GM18508 (cell line): ENCODE data around the gene TMPRSS2.

Source experiments
- ATAC-seq: cut with Tn5 transposase; IDR thresholded peaks from one replicate; pipeline ENCODE4 v1.9.1; 2021; ENCODE audit warnings: moderate number of reproducible peaks; ENCODE audit not compliant: insufficient read depth, unreplicated experiment

The TMPRSS2 gene

GRCh38 chr21:41483973-41484372 is 24.0 kb downstream of the TMPRSS2 start:
- no peak for ATAC-seq

- no peak for ATAC-seq
Measured at GRCh38 chr21:41483415-41483814, 24.5 kb downstream of the TMPRSS2 start.

GRCh38 chr21:41482980-41483379 is 25.0 kb downstream of the TMPRSS2 start:
- ATAC-seq = no peak

DNA sequence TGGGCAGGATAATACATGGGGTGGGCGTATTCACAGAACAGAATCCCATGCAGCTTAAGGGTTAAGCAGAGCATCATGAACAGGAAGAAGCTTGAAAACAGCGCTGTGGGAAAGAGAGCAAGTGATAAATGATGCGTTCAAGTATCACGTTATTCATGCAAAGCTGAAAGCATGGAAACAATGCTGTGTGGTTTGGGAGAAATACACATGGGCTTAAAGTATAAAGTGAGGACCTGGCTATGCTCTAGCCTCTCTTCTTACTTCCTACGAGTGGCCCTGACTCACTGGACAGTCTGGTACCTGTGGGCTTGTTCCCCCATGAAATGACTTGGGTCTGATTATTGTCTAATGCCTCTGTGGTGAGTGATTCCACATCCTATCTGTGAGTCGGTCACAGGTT is 25.7 kb downstream of the TMPRSS2 start:
- ATAC-seq = no peak

DNA sequence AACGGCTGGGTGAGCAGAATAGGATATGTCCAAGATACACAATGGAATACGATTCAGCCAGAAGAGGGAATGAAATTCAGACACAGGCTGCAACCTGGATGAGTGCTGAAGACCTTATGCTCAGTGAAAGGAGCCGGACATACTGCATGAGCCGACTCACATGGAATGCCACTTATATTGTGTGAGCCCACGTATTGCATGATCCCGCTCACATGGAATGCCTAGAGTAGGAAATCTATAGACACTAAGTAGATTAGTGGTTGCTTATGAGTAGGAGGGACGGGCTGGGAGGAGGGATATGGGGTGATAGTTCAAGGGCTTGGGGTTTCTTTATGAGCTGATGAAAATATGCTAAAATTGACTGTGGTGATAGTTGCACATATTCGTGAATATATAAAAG is 26.8 kb downstream of the TMPRSS2 start:
- ATAC-seq = no peak

- ATAC-seq = no peak
Measured at GRCh38 chr21:41480086-41480690, 27.8 kb downstream of the TMPRSS2 start.

DNA sequence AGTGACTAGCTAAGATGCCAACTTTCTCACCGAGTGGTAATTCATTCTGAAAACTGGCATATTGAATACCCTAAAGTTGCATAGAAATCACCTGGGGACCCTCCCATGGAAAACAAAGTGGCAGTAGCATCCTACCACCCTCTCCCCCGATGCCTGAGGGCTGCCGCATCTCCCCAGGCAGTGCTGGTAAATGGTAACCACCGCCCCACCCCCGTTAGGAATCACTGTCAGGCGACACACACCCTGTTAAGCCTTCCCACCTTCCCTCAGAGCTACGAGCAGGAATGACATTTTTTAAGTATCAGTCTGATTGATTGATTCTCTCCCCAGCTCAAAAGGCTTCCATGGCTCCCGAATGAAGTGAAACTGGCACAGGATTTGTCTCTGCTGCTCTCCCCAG is 28.3 kb downstream of the TMPRSS2 start:
- no peak for ATAC-seq

DNA sequence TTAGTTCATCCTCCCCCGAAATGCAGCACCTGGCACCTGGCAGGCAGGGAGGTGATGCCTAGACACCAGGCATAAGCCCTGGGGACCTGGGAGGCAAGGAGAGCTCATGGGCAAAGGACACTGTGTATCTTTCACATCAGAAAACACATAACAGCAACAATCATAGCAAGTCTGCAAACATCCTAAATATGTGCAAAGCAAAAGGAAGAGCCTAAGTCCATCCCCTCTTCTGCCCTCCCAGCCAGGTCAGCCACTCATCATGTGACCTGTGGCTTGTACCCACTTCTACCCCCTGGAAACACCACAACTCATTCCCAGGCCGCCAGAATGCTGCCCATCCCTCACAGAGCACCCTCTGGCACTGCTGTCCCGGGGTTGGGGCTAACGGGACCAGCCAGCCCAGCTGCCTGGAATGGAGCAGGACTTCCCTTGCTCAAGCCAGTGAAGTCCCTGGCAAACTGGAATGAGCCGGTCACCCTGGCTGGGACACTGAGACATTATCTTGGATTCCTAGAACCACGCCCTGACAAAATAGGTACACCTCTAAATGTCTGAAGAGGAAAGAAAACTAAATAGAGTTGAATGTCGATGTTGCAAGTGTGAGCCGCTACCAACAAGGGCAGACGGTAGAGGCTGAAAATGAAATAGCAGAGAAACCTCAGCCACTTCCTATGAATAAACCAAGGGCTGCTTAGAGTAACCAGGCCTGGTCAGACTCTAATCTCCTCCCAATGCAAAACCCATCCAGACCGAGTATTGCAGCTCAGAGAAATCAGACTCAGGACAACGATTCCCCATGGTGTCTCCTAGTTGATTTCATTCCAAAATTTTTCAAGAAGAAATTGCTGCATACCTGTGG is 29.4 kb downstream of the TMPRSS2 start:
- ATAC-seq = no peak

DNA sequence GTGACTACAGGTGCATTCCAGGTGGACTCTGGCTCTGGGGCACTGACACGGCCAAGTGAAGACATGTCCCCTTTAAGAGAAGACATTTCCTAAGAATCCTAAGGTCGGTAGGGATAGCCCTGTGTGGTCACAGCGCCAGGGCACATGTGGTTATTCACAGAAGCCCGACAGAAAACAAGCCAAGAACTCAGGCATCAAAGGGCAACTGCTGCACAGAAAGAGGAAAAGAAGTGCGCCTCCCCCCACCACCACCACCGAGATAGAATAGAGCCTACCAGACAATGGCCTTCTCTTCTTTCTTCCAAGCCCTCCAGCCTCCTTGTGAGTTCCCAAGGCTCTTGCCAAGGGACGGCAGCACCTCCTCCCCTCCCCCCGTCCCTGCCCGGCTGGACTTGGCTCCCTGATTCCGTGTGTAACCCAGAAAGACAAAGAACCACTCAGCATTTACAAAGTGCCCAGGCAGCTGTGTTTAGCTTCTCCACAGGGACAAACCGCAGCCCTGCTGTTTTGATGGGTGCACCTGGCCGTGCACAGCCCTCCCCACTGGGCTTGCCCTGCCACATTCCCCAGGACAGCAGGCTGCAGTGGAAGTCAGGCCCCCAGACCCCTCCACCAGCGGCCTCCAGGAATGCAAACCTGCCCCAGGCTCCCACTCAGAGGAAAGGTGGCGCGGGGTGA is 30.2 kb downstream of the TMPRSS2 start:
- no peak for ATAC-seq

DNA sequence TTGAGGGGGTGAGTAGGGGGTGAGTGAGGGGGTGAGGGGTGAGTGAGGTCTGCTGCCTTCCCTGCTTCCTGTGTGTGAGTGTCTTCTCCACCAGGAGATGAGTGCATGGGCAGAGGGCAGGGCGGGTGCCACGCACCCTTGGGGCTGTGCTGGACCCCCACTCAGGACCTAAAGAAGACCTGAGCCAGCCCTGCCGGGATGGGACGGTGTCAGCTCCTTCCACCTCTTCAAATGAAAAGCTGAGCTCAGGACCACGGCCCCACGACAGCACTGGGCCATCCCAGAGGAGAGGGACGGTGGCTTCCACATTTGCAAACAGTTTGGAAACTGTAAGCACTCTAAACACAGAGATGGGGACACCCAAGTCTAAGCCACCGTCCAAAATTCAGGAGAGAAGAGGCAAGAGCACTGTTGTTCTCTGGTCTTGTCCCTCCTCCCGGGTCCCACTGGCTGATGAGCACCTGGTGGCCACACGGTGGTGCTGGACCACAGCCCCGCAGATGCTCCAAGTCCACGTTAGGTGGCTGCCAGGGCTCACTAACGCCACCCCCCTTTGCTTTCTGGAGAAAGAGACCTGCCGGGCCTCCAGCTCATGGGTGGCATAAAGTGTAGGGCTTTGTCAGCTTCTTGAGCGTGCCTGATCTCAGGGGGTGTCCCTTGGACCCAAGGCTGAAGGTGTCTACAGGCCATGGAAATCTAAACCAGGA is 32.1 kb downstream of the TMPRSS2 start:
- ATAC-seq = no peak

DNA sequence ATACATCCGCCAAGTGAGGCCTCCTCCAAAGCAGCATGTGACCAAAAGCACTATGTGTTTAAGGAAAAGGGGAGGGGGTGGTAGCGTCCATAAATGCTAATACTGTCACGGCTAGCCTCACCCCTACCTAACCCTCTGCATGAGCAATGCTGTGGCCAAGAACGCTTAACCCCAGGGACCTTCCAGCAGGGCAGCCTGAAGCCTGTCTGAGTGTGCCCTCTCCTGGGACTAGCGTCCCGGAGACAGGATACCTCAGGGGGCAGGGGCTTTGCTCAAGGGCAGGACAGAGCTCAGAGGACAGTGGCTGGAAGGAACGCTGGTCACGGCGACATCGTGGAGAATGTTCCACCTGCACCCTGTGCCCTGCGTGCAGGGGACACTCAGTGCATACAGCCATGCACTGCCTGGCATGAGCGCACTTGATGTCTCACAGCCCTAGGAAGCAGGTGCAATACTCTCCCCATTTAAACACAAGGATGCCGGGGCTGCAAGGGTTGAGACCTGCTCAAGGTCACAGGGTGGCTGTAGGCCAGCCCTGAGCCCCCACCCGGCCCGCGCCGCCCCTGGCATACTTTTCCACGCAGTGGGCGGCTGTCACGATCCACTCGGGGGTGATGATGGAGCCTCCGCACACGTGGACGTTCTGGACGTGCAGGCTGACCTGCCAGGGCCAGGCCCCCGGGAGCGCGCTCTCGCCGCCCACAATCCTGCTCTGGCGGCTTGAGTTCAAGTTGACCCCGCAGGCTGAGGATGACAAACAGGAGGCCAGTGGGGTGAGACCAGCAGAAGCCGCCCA is 35.0 kb downstream of the TMPRSS2 start:
- no peak for ATAC-seq

DNA sequence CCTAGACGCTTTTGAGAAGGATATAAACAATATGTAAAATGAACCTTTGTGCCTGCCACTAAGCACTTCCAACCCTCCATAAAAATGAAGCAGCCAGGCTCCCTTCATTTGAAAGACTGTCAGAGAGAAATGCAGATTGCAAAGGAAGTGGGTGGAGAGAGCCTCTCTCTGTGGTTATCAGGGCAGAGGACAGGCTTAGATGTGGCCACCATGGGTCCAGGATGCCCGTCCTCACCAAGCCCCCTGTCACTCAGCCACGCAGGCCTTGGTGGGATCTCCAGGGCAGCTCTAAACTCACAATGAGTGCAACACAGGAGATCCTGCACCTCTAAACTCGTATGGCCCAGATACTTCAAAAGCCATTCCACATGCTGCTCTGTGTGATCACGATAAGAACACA is 37.9 kb downstream of the TMPRSS2 start:
- no peak for ATAC-seq

DNA sequence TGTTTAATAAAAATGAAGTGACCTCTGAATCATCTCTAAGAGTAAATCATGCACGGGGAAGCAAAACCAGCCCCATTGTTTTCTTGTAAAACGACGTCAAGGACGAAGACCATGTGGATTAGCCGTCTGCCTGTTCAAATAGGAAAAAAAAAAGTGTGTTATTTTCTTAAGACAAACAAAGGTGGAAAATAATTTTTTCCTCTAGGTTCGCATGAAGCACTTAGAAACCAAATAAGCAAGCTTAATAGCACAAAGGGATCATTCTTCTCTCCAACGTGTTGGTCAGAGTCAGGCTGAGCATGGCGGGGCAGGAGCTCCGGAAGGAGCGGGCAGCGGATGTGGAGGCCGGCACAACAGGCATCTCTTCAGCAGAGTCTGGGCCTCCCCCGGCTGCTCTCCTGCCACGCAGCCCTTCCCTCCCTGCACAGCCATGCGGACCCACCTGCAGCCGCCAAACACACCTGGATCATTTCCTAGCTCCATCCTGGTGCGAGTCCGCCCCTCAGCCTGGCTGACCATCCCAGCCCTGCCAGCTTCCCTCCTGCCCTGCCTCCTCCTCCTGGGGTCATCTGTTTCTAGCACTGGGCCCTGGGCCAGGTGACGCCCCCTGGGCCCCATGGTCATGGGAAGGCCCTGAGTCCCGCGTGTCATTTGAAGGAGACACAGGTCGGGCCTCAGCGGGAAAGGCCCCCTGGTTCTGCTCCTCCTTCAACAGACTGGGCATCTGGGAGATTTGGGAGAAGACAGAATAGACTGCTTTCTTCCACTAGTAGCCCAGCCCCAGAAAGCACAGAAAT is 41.7 kb downstream of the TMPRSS2 start:
- no peak for ATAC-seq

DNA sequence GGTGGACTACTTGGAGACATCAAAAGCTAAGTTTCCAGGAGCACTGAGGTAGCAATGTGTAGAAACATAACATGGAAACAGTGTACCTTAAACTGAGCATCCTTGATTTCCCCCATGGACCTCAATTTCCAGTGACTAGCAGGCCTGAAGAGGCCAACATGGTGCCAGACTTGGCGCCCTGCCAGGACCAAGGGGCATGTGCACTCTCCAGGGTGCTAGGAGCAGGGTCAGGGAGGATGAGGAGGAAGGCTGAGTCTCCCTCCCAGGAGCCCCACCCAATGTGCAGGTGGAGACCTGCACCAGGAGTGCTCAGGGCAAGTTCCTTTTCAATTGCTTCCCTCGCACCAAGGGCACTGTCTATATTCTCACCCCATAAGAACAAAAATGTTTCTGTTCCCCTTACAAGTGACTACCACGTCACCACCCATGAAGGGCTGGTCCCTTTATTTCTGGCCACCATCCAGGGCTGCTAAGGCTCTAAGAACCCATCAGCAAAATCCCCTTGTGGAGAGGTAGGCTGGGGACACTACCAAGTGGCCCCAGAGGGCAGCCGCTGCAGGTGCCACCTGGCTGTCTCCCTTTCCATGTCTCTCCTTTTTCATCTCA is 42.7 kb downstream of the TMPRSS2 start:
- ATAC-seq = no peak

- ATAC-seq = no peak
Measured at GRCh38 chr21:41460578-41461527, 47.1 kb downstream of the TMPRSS2 start.

- no peak for ATAC-seq
Measured at GRCh38 chr21:41459884-41460534, 47.9 kb downstream of the TMPRSS2 start.

DNA sequence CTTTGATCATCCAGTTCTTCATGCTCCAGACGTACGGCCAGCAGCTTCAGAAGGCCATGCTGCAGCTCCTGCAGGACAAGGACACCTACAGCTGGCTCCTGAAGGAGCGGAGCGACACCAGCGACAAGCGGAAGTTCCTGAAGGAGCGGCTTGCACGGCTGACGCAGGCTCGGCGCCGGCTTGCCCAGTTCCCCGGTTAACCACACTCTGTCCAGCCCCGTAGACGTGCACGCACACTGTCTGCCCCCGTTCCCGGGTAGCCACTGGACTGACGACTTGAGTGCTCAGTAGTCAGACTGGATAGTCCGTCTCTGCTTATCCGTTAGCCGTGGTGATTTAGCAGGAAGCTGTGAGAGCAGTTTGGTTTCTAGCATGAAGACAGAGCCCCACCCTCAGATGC is 49.4 kb downstream of the TMPRSS2 start:
- ATAC-seq = no peak
